ENCODE measurements around the gene KIAA1549.

Gene KIAA1549

DNA sequence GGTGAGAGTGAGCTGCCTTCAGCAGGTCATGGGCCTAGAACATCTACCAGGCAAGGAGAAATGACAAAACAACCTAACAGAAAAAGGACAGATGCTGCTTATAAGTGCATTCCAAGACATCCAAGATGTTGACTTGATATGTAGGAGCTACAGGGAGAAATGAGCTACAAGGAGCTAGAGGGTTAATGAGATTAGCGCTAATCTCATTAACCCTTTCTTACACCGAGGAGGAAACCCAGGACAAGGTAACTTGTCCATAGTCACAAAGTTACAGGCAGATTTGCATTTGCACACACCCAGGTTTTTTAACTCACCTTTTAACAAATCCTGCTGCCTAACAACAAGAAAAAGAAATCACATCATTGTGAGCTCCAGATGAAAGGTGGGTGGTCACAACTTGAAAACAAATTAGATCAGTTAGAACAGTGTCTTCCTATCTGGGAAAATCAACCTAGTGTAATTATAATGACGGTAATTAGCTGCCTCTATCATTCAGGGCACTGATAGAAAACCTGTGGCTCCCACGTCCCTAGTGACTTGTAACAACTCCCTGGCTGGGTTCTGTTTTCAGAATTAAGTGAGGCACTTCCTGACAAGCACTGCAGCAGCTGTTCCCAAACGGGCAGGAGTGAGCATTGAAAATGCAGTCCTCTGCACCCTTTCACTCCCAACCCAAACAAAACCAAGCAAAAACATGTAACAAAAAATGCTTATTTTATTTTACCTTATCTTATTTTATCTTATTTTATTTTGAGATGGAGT lies 5.7 kb downstream of the KIAA1549 start:
- no peak for DNase-seq (ENCODE audit: low read depth in 3 of 3, low spot score in 1 of 3)

DNA sequence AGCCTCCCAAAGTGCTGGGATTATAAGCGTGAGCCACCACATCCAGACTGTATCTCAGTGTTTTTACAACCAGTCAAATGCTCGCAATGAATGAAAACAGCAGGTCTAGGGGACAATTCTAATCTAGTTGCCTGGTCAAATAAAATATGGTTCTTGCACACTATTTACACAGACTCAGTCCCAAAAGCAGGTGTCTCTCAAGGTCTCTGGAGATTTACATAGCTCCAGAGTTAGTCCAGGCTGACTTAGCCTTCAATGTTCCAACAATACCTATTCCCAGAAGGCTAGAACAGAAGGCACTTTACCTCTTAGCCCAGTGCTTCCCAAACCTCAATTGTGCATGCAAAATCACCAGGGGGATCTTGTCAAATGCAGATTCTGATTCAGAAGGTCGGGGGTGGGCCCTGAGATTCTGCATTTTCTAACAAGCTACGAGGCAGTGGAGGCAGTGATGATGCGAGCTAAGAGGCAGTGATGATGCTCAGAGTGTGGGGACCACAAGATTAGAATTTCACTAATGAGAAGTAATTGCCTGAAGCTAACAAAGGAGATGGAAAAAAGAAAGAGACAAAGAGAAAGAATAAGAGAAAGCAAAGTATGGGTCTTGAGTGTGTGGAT lies 6.4 kb downstream of the KIAA1549 start:
- no peak for DNase-seq (ENCODE audit: low read depth in 3 of 3, low spot score in 1 of 3)

DNA sequence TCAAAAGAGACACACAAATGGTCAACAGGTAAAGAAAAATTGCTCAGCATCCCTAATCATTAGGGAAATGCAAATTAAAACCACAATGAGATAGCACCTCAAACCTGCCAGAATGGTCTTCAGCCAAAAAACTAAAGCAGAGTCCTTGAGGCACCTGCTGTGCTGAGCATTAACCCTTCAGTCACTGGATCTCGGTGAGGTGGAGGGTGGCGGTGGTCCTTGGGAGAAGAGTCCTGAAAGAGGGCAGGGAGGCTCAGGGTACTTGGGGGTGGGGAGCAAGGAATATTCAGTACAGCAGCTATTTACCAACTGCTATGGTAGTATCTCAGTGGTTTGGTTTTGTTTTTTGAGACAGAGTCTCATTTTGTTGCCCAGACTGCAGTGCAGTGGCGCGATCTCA lies 7.1 kb downstream of the KIAA1549 start:
- DNase-seq (ENCODE audit: low read depth in 3 of 3, low spot score in 1 of 3): no peak

DNA sequence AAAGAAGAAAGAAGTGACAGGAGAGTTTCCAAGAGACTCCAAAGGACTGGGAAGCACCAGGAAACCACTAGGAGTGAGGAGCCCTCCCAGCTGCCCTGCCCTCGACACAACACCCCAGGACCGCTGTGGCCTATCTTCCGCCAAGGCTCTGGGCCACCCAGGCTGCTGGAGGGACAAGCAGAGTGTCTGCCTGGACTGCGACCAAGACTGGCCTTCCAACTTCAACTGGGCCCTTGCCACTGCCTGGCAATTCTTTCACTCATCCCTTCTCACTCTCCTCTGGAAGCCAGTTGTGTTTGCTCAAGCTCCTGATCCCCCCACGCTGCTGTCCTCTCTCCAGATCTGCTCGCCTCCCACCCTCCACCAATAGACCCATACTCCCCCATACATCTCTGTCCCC lies 10.2 kb downstream of the KIAA1549 start:
- no peak for DNase-seq (ENCODE audit: low read depth in 3 of 3, low spot score in 1 of 3)

DNA sequence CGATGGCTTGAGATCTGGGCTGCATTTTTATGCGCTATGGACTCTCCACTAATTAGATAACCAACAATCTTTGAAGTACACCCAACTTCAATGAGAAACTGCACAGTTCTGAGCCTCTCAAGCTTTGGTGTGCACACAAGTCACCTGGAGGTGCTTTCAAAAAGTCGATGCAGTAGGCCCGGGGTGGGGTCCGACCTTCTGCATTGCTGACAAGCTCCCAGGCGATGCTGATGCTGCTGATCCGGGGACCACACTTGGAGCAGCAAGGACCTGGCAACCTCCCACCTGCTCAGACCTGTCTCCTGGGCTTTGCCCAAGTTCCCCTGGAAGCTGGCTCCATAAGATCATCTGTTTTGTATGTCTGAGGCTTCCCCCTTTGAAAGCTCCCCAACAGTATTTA lies 10.7 kb downstream of the KIAA1549 start:
- DNase-seq (ENCODE audit: low read depth in 3 of 3, low spot score in 1 of 3): no peak

DNA sequence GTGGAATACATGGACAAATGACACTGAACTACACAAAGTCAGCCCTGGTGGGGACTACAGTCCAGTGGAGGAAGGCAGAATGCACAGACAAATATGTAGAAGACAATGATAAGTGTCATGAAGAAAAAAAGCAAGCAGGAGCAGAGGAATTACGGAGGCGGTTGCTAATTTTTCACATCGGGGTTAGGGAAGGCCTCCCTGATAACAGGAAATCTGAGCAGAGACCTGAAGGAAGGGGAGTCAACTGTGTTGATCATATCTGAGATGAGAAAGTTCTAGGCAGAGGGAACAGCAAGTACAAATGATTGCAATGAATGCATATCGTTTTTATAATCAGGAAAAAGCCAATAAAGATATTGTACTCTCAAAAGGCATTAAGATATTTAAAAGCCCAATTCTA lies 14.0 kb downstream of the KIAA1549 start:
- DNase-seq (ENCODE audit: low read depth in 3 of 3, low spot score in 1 of 3): no peak

DNA sequence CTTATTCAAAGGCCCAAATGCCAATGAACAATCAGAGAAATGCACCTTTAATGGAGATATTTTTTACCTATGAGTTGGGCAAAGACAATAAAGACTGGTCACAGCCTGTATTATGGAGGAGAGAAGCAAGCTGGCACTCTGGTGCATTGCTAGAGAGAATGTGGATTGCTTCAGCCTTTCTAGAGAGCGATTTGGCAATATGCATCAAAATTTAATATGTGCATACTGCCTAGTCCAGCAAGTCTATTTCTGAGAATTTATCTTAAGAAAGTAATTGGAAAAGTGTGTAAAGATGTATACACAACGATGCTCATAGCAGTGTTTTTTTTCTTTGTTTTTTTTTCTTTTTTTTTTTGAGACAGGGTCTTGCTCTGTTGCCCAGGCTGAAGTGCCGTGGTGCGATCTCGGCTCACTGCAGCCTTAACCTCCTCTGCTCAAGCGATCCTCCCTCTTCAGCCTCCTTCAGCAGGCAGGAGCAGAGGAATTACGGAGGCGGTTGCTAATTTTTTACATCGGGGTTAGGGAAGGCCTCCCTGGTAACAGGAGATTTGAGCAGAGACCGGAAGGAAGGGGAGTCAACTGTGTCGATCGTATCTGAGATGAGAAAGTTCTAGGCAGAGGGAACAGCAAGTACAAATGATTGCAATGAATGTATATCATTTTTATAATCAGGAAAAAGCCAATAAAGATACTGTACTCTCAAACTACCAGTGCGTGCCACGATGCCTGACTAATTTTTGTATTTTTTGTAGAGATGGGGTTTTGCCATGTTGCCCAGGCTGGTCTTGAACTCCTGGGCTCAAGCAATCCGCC lies 16.4 kb downstream of the KIAA1549 start:
- no peak for DNase-seq (ENCODE audit: low read depth in 3 of 3, low spot score in 1 of 3)

DNA sequence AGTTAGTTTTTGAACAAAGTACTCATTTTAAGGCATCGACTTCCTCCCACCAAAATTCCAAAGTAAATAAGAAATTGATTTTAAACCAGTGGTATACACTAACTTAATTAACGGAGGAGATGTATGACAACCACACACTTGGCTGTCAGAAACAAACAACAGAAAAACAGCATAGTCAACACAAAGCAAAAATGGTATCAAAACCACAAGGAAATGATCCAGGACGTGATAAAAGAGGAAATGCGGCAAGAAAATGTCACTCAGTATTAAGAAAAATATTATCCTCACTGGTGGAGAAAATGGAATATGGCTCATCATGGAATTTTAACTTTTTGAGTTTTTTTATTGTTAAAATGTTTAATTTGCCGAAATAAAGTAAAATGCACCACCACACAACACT lies 17.5 kb downstream of the KIAA1549 start:
- DNase-seq (ENCODE audit: low read depth in 3 of 3, low spot score in 1 of 3): no peak

DNA sequence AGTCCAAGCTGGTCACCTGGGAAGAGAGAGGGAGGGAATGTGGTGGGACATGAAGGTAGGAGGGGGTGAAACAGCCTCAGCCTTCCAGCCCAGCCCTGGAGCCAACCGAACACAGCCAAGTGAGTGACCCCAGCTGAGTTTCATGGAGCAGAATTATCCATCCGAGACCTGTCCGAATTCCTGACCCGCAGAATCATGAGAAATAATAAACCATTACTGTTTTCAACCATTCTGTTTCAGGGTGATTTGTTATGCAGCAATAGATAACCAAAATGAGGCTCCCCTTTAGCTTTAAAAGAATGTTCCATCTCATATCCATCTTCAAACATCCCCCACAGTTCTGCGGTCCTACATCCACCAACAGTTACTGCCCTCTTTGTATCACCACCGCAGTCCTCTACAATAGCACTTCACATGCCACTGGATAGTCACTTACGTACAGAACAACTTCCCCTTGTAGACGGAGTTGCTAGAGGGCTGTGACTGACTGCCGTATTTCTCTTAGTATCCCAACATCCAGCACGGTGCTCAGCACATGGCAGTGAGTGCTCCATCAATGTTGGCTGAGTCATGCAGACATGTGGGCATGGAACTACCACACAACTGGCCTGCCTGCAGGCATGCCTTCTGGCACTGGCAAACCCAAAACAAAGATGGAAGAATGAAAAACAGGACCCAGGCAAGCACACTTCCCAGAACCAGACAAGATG lies 18.5 kb downstream of the KIAA1549 start:
- no peak for DNase-seq (ENCODE audit: low read depth in 3 of 3, low spot score in 1 of 3)

DNA sequence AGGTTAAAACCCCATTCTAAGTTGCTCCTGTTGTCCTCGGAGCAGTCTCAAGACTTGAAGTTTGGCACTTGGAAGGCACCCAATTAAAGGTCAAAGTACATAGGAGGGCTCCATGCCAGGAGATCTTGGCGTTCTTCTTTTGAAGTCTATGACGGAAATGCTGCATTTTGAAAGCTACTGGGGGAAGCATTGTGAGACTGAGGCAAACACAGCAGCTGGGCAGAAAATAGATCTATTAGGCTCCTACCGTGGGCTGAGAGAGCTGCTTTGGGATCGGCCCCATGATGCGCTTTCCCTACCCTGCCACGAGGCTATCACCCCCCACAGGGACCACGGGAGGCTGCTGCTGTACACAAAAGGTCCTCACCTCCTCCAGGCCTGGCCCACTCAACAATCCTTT lies 20.0 kb downstream of the KIAA1549 start:
- DNase-seq (ENCODE audit: low read depth in 3 of 3, low spot score in 1 of 3): no peak

DNA sequence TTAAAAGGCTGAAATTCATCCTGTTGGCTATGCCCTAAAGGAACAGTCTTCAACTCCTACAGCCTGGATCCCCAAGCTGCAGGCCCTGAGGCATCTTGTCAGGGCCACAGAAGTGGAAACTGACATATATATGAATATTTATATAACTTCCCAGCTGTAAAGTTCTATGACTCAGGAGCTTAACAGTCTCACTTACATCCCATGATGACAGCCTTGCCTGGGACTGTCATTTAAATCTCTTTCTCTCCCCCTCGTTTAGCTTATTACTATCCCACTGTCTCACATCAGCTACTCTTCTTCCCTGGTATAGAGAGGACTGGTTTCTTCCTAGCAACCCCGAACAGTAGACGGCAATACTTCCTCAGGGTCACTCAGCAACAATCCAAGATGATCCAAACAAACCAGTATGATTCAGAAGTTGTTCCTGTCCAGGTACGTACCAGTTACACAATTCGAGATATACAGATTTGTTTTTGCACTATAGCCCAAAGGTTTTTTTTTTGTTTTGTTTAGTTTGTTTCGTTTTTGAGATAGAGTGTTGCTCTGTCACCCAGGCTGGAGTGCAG lies 22.7 kb downstream of the KIAA1549 start:
- DNase-seq (ENCODE audit: low read depth in 3 of 3, low spot score in 1 of 3): no peak

DNA sequence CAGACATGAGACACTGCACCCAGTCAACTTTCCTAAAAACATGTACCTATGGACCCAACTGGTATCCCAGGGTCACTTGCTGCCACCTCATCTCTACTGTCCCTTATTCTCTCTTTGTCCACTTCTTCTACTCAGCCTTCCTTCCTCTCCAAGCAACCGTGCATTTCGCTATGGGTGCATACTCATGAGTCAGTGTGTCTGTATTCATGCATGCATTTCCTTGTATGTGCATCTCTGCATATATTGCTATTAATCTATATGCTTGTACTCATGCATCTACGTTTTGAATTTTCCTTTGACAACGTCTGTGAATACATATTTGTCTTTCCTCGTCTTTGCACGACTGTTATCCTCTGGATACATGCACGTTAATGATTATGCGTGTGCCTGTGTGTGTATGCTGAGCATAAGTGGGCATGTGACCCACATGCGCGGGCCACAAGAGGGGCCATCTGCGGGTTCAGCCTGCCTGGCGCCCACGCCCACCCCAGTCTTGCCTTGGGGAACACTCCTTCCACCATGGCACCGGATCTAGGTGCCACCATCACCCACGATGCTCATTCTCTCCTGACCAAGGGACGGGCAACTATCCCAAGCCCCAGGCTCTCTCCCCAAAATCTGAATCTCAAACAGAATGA lies 23.3 kb downstream of the KIAA1549 start:
- DNase-seq (ENCODE audit: low read depth in 3 of 3, low spot score in 1 of 3): no peak

DNA sequence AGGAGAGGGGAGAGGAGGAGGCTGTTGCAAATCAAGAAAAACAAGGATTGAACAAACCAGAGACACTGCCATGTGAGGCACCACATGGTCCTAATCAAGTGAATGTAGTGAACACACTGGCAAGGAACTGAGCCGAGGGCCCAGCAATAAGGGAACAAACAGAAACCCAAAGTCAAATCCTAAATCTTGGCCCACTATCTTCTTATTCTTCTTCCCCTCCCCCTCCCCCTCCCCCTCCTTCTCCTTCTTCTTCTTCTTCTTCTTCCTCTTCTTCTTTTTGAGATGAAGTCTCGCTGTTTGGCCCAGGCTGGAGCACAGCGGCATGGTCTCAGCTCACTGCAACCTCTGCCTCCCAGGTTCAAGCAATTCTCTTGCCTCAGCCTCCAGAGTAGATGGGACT lies 24.0 kb downstream of the KIAA1549 start:
- no peak for DNase-seq (ENCODE audit: low read depth in 3 of 3, low spot score in 1 of 3)

DNA sequence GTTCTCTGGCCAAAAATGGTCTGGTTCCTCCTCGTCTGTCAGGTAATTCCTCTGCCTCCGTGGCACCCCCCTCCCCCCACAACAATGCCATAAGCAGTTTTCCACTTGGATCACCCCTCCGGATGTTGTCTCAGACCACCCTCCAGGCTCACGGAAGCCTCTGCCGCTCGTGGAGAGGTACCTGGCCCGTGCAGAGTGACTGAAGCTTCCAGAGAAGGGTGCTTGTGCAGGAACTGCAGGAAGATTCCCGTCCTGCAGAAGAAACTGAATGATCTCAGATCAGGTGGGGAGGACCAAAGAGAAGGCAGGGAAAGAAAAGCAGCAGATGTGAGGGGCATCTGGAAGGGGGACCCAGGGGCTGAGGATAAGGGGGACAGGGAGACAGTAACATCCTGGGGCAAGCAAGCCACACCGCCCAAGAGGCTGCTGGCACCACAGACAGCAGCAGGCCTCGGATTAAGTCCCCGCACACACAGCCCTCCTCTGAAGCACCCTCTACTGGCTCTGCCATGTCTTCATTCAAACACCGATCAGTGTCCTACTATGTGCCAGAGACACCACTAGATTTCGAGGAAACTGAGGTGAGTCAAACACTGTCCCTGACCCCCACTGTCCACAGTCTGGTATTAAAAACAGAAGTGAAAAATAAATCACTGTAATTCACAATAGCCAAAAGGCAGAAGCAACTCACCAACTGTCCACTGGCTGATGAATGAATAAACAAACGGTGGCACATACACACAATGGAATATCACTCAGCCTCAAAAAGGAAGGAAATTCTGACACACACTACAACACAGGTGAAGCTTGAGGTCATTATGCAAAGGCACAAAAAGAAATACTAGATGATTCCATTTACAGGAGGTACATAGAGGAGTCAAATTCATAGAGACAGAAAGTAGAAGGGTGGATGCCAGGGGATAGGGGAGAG lies 26.4 kb downstream of the KIAA1549 start:
- no peak for DNase-seq (ENCODE audit: low read depth in 3 of 3, low spot score in 1 of 3)

DNA sequence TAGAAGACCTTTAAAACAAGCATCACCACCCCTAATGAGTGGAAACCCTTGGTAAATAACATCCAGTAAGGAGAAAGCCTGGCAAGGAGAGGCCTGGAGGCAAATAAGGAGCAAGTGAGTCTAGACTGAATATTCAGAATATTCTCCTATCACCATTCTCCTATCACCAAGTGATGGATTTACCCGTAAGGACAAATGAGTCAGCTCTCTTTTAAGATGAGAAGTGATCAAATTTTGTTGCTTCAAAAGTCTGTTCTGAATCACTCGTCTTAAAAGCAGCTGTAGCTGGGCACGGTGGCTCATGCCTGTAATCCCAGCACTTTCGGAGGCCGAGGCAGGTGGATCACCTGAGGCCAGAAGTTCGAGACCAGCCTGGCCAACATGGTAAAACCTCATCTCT lies 28.4 kb downstream of the KIAA1549 start:
- no peak for DNase-seq (ENCODE audit: low read depth in 3 of 3, low spot score in 1 of 3)

DNA sequence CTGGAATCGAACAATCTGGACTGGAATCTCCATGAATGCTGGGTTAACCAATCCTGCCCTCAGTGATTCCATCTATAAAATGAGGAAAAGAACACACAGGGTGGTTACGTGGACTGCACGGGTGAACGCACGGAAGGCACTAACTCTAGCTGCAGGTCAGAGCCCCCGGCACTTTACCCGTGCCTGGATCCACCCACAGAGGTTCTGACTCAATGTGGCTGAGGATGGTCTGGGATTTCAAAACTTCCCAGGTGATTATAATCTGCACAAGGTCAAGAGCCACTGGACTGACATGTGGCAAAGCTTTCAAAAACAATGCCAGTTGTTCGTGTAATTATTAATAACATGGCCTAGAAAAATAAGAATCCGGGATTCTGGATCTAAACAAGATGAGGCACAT lies 29.2 kb downstream of the KIAA1549 start:
- DNase-seq (ENCODE audit: low read depth in 3 of 3, low spot score in 1 of 3): no peak

DNA sequence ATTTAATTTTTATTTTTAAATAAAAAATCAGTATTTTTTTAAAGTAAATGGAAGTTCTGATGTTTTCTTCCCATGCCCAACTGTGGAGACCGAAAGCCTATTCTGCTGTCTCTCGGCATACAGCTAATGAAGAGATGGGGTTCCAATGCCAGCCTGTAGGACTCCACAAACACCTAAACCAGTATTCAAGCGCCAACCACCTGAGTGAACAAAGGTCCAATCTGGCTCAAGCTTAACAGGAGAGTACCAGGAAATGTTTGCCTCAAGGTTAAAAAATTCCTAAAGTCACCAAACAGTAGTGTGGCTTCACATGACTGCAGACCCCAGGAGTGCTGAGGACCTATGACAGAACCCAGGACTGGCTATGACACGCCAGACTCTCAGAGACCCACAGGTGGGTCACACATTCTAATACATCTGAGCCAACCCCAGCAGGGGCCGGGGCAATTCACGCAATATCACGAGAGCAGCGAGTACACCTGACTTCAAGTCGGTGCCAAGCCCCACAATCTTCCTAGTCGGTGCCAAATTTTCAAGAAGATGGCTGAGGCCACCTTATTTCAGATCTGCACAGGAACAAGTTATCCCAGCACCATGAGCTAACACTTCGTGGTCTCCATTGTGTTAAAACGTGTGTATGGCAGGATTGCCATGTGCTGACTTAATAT lies 31.6 kb downstream of the KIAA1549 start:
- no peak for DNase-seq (ENCODE audit: low read depth in 3 of 3, low spot score in 1 of 3)

DNA sequence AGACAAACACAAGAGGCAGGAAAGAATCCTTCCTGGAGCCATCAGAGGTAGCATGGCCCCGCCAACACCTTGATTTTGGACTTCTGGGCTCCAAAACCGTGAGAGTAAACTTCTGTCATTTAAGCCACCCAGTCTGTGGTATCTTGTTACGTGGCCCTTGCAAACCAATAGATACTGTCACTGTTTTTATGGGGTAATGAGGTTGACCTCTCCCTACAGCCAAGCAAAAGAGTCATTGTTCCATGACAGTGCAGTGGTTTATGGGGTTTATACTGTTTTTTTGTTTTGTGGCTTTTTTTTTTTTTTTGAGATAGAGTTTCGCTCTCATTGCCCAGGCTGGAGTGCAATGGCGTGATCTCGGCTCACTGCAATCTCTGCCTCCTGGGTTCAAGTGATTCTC lies 32.8 kb downstream of the KIAA1549 start:
- no peak for DNase-seq (ENCODE audit: low read depth in 3 of 3, low spot score in 1 of 3)

DNA sequence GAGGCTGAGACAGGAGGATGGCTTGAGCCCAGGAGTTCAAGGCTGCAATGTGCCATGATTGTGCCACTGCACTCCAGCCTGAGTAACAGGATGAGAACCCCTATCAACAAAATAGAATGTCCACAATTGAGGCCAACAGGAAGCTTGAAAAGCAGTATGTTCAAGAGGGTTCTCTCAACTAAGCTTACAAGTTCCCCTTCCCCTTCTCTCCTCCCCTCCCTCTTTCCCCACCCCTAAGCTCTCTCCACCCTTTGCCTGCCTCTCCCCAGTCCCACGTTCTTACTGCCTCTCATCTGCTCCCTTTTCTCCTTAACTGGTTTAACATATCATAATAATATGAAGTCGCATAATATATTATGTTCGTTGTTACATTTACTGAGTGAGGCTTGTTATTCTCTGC lies 35.4 kb downstream of the KIAA1549 start:
- no peak for DNase-seq (ENCODE audit: low read depth in 3 of 3, low spot score in 1 of 3)

Data from stimulated activated CD4-positive, alpha-beta T cell treated with anti-CD3 and anti-CD28 coated beads, TNF-alpha, amount 100 ng/mL, for 1 hour (primary cell).